ENCODE data around the gene EPM2A. TPM values are rescaled to one million over a fixed set of nuclear protein-coding genes. Genes with fewer than 3 reads are reported as not detected.

EPM2A gene
- total RNA-seq, 1 donor = 11.6 TPM

- no peak for TF ChIP-seq CTCF (IDR thresholded peaks at IDR 0.05; ENCODE audit: extremely low read depth, low read depth, low read length)
- no peak overlapping the region for H2AFZ ChIP-seq (ENCODE audit: low read length)
- H3K4me2 ChIP-seq (ENCODE audit: insufficient read depth, low read length) = no peak overlapping the region
- peaks cover 16% of the 10 kb centered on the region for H3K4me1 ChIP-seq (ENCODE audit: insufficient read depth, low read length)
- no peak overlapping the region for H3K27ac ChIP-seq (ENCODE audit: low read depth, low read length)
- DNase-seq (ENCODE audit: insufficient read length, low spot score, missing footprints) = no peak
- no peaks in the 10 kb centered on the region for H3K36me3 ChIP-seq (ENCODE audit: insufficient read depth, low read length)
- no peaks in the 10 kb centered on the region for H4K20me1 ChIP-seq (ENCODE audit: insufficient read depth, low read length)
- no peaks in the 10 kb centered on the region for H3K9me3 ChIP-seq (ENCODE audit: low read depth, low read length)
- no peaks in the 10 kb centered on the region for H3K27me3 ChIP-seq (ENCODE audit: insufficient read depth, low read length)
- H3K4me3 ChIP-seq (ENCODE audit: insufficient read depth, low read length) = no peak overlapping the region
- no peaks in the 10 kb centered on the region for H3K79me2 ChIP-seq (ENCODE audit: insufficient read depth, low read length)
These were observed 2.9 kb upstream of the EPM2A start for GRCh38 chr6:145738265-145738664.

DNA sequence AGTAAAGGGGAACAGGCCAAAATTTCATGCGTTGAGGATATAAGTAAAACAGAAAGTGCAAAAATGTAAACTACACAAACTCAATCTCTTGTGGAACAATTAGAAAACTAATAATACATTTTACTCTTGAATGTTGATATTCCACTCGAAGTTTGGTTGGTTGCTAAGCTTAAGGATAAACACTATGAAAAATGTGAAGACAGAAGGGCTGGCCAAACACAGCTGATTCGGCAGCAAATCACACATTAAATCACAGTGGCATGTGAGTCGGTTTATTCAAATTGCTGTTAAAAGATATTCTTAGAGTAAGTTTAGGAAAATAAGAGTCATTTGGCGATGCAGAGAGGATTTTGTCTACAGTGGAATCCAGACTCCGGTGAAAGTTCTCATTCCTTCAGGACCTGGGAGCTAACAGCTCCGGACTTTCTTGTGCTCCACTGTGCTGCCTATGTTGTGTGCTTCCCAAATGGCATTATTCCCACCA is 1.4 kb upstream of the EPM2A start:
- Histone ChIP-seq H3K27me3 (ENCODE audit: insufficient read depth, low read length) (no peaks in the 10 kb centered on the region), H2AFZ (ENCODE audit: low read length) (peak overlapping the region; percentile 18), H3K4me2 (ENCODE audit: insufficient read depth, low read length) (peak overlapping the region; percentile 83), H3K4me1 (ENCODE audit: insufficient read depth, low read length) (peaks cover 16% of the 10 kb centered on the region), H3K79me2 (ENCODE audit: insufficient read depth, low read length) (no peaks in the 10 kb centered on the region), H3K4me3 (ENCODE audit: insufficient read depth, low read length) (no peak overlapping the region), H3K36me3 (ENCODE audit: insufficient read depth, low read length) (no peaks in the 10 kb centered on the region), H3K9me3 (ENCODE audit: low read depth, low read length) (no peaks in the 10 kb centered on the region), H4K20me1 (ENCODE audit: insufficient read depth, low read length) (no peaks in the 10 kb centered on the region), H3K27ac (ENCODE audit: low read depth, low read length) (peak overlapping the region; percentile 84)
- TF ChIP-seq CTCF (IDR thresholded peaks at IDR 0.05; ENCODE audit: extremely low read depth, low read depth, low read length) = no peak
- DNase-seq (ENCODE audit: insufficient read length, low spot score, missing footprints) = peak; percentile 86

DNA sequence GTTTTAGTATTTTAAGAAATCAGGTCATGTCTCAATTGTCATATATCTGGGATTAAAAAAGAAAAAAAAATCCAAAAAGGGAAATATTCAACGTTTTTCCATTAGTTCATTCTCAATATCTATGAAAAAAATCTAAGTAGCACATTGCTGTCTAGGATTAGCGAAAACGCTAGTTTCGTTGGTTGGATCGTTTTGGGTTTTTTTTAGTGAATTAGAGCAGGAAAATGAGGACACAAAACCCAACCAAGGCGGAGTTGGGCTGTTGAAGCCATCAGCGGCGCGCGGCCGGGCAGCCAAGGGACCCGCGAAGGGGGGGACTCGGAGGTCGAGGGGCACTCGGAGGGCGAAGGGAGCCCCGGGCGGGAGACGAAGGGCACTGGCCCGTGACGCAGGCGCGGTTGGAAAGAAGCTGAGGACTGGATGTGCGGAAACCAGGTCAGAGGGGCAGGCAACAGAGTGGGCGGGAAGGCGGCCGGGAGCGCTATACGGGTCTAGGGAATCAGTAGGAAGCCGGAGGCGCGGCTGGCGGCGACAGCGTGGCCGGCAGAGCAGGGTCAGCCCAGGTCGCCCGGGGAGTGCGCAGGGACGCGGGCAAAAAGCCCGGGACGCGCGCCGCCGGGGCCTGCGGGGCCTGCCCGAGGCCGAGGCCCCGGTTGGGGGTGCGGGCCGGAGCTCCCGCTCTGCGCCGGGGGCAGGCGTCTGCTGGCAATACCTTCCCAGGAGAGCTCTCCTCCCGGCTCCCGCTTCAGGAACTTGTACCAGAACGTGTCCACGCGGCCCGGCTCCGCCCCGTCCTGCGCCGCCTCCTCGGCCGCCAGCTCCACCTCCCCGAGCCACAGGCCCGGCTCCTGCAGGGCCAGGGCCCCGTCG is 599 bp downstream of the EPM2A start:
- peak; percentile 96 for DNase-seq (ENCODE audit: insufficient read length, low spot score, missing footprints)
- no peaks in the 10 kb centered on the region for H4K20me1 ChIP-seq (ENCODE audit: insufficient read depth, low read length)
- H2AFZ ChIP-seq (ENCODE audit: low read length) = peak overlapping the region; percentile 88
- H3K4me2 ChIP-seq (ENCODE audit: insufficient read depth, low read length) = peak overlapping the region; percentile 84
- no peaks in the 10 kb centered on the region for H3K27me3 ChIP-seq (ENCODE audit: insufficient read depth, low read length)
- H3K36me3 ChIP-seq (ENCODE audit: insufficient read depth, low read length) = no peaks in the 10 kb centered on the region
- TF ChIP-seq CTCF (IDR thresholded peaks at IDR 0.05; ENCODE audit: extremely low read depth, low read depth, low read length) = no peak
- peak overlapping the region; percentile 89 for H3K4me3 ChIP-seq (ENCODE audit: insufficient read depth, low read length)
- no peaks in the 10 kb centered on the region for H3K9me3 ChIP-seq (ENCODE audit: low read depth, low read length)
- H3K79me2 ChIP-seq (ENCODE audit: insufficient read depth, low read length) = no peaks in the 10 kb centered on the region
- peaks cover 16% of the 10 kb centered on the region for H3K4me1 ChIP-seq (ENCODE audit: insufficient read depth, low read length)
- peak overlapping the region; percentile 84 for H3K27ac ChIP-seq (ENCODE audit: low read depth, low read length)

- no peaks in the 10 kb centered on the region for H3K36me3 ChIP-seq (ENCODE audit: insufficient read depth, low read length)
- H4K20me1 ChIP-seq (ENCODE audit: insufficient read depth, low read length) = no peaks in the 10 kb centered on the region
- peak overlapping the region; percentile 89 for H3K4me3 ChIP-seq (ENCODE audit: insufficient read depth, low read length)
- no peaks in the 10 kb centered on the region for H3K27me3 ChIP-seq (ENCODE audit: insufficient read depth, low read length)
- H3K4me1 ChIP-seq (ENCODE audit: insufficient read depth, low read length) = peaks cover 16% of the 10 kb centered on the region
- TF ChIP-seq CTCF (IDR thresholded peaks at IDR 0.05; ENCODE audit: extremely low read depth, low read depth, low read length) = no peak
- H3K79me2 ChIP-seq (ENCODE audit: insufficient read depth, low read length) = no peaks in the 10 kb centered on the region
- H3K4me2 ChIP-seq (ENCODE audit: insufficient read depth, low read length) = peak overlapping the region; percentile 84
- DNase-seq (ENCODE audit: insufficient read length, low spot score, missing footprints) = peak; percentile 14
- peak overlapping the region; percentile 13 for H2AFZ ChIP-seq (ENCODE audit: low read length)
- no peak overlapping the region for H3K27ac ChIP-seq (ENCODE audit: low read depth, low read length)
- no peaks in the 10 kb centered on the region for H3K9me3 ChIP-seq (ENCODE audit: low read depth, low read length)
These were observed 1.5 kb downstream of the EPM2A start for GRCh38 chr6:145733810-145734209.

Data from osteoblast (primary cell).